HFF-Myc (cell line): ENCODE measurements around the gene INHBC.

Source experiments
- DNase-seq: peaks from one replicate; pipeline ENCODE4 v3.0.0-alpha.2; 2011; ENCODE audit warnings: low read depth; ENCODE audit errors: extremely low read depth
- H3K4me3 ChIP-seq: replicated peaks from 2 replicates; pipeline ENCODE4 v1.5.1; 2011; ENCODE audit warnings: low read depth, mild to moderate bottlenecking, control low read depth, low read length
- TF ChIP-seq, protein P1 (sequence below): IDR thresholded peaks from 2 replicates; pipeline ENCODE4 v1.5.1; 2012; ENCODE audit warnings: mild to moderate bottlenecking, low read depth, low read length, control low read depth; ENCODE audit errors: missing control alignments

The INHBC gene

DNA sequence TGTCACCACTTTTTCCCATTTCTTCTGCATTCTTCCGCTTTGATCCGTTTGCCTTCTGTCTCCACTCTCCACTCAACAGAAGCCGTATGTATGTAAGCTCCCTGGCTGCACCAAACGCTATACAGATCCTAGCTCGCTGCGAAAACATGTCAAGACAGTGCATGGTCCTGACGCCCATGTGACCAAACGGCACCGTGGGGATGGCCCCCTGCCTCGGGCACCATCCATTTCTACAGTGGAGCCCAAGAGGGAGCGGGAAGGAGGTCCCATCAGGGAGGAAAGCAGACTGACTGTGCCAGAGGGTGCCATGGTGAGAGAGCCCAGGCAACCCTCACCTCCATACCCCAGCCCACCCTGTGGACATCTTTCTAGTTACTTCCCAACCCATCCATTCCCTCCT, 33.3 kb downstream of the INHBC start:
- no peak for DNase-seq
- TF ChIP-seq, protein P1, sequence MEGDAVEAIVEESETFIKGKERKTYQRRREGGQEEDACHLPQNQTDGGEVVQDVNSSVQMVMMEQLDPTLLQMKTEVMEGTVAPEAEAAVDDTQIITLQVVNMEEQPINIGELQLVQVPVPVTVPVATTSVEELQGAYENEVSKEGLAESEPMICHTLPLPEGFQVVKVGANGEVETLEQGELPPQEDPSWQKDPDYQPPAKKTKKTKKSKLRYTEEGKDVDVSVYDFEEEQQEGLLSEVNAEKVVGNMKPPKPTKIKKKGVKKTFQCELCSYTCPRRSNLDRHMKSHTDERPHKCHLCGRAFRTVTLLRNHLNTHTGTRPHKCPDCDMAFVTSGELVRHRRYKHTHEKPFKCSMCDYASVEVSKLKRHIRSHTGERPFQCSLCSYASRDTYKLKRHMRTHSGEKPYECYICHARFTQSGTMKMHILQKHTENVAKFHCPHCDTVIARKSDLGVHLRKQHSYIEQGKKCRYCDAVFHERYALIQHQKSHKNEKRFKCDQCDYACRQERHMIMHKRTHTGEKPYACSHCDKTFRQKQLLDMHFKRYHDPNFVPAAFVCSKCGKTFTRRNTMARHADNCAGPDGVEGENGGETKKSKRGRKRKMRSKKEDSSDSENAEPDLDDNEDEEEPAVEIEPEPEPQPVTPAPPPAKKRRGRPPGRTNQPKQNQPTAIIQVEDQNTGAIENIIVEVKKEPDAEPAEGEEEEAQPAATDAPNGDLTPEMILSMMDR = no peak
- H3K4me3 ChIP-seq = no peak overlapping the region

DNA sequence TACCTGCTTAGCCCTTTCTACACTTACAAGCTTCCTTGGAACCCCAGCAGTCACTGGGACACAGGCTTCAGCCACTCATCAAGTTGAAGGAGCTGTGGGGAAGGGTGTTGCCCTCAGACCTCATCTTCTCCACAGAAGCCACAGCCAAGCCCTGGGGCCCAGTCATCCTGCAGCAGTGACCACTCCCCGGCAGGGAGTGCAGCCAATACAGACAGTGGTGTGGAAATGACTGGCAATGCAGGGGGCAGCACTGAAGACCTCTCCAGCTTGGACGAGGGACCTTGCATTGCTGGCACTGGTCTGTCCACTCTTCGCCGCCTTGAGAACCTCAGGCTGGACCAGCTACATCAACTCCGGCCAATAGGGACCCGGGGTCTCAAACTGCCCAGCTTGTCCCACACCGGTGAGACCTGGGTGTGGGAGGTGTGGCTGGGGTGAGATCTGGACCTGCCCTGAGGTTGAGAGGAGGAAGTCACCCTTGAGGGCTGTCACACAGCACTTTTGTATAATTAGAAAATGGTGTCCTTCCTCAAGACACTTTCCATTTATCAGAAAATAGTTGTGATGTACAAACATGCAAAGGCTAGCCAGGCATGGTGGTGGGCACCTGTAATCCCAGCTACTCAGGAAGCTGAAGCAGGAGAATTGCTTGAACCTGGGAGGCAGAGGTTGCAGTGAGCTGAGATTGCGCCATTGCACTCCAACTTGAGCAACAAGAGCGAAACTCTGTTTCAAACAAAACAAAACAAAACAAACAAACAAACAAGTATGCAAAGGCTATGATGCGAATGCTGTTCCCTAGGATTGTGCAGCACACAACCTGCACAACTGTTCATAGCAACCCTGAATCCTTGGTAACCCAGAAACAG, 34.9 kb downstream of the INHBC start:
- TF ChIP-seq, protein P1 = no peak
- no peak for DNase-seq
- H3K4me3 ChIP-seq = no peak overlapping the region

DNA sequence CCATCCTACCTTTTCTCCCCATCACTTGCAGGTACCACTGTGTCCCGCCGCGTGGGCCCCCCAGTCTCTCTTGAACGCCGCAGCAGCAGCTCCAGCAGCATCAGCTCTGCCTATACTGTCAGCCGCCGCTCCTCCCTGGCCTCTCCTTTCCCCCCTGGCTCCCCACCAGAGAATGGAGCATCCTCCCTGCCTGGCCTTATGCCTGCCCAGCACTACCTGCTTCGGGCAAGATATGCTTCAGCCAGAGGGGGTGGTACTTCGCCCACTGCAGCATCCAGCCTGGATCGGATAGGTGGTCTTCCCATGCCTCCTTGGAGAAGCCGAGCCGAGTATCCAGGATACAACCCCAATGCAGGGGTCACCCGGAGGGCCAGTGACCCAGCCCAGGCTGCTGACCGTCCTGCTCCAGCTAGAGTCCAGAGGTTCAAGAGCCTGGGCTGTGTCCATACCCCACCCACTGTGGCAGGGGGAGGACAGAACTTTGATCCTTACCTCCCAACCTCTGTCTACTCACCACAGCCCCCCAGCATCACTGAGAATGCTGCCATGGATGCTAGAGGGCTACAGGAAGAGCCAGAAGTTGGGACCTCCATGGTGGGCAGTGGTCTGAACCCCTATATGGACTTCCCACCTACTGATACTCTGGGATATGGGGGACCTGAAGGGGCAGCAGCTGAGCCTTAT, 35.8 kb downstream of the INHBC start:
- no peak overlapping the region for H3K4me3 ChIP-seq
- DNase-seq = no peak
- TF ChIP-seq, protein P1 = no peak

DNA sequence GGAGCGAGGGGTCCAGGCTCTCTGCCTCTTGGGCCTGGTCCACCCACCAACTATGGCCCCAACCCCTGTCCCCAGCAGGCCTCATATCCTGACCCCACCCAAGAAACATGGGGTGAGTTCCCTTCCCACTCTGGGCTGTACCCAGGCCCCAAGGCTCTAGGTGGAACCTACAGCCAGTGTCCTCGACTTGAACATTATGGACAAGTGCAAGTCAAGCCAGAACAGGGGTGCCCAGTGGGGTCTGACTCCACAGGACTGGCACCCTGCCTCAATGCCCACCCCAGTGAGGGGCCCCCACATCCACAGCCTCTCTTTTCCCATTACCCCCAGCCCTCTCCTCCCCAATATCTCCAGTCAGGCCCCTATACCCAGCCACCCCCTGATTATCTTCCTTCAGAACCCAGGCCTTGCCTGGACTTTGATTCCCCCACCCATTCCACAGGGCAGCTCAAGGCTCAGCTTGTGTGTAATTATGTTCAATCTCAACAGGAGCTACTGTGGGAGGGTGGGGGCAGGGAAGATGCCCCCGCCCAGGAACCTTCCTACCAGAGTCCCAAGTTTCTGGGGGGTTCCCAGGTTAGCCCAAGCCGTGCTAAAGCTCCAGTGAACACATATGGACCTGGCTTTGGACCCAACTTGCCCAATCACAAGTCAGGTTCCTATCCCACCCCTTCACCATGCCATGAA, 36.5 kb downstream of the INHBC start:
- TF ChIP-seq, protein P1 = no peak
- H3K4me3 ChIP-seq = no peak overlapping the region
- DNase-seq = no peak

DNA sequence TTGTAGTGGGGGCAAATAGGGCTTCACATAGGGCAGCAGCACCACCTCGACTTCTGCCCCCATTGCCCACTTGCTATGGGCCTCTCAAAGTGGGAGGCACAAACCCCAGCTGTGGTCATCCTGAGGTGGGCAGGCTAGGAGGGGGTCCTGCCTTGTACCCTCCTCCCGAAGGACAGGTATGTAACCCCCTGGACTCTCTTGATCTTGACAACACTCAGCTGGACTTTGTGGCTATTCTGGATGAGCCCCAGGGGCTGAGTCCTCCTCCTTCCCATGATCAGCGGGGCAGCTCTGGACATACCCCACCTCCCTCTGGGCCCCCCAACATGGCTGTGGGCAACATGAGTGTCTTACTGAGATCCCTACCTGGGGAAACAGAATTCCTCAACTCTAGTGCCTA, 37.1 kb downstream of the INHBC start:
- H3K4me3 ChIP-seq = no peak overlapping the region
- TF ChIP-seq, protein P1 = no peak
- no peak for DNase-seq

DNA sequence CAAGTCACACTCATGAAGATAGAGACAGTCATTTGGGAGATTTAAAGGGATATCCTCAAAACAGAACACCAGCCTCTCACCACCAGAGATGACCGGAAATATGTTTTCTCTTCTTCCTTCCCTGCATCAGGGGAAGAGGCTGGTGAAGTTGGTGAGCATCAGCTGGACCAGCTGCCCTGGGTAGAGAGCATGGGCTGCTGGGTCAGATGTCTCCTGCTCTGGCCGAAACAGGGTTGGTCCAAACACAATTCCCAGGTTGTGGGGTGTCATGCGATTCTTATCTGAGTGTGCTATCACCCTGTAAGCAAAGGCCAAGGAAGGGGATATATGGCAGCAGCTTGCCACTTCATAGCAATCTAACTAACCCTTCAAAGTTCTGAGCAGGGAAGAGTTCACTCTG, 37.8 kb downstream of the INHBC start:
- no peak for DNase-seq
- TF ChIP-seq, protein P1 = no peak
- no peak overlapping the region for H3K4me3 ChIP-seq
